Stimulated activated naive CD8-positive, alpha-beta T cell treated with anti-CD3 and anti-CD28 coated beads, Interleukin-15, Interleukin-2, amounts not matched to agents 100 ng/mL and 50 ng/mL, for 24 hours (primary cell): ENCODE data around the gene EIF3I.
"Not testable (repeated sequence)": the region's sequence is repeated elsewhere in the genome, so short reads cannot be mapped to it uniquely, and the experiment has no call there.

Experiments
- H3K27ac Mint-ChIP-seq: one replicate; pipeline ENCODE4 v1.8.0; 2021; ENCODE audit warnings: mild to moderate bottlenecking, mixed read lengths
- H3K27me3 Mint-ChIP-seq: one replicate; pipeline ENCODE4 v1.8.0; 2021; ENCODE audit warnings: mixed read lengths
- H3K36me3 Mint-ChIP-seq: one replicate; pipeline ENCODE4 v1.8.0; 2021; ENCODE audit warnings: low read depth, mixed read lengths
- H3K4me1 Mint-ChIP-seq: one replicate; pipeline ENCODE4 v1.8.0; 2021; ENCODE audit warnings: low read depth, mixed read lengths
- H3K4me3 Mint-ChIP-seq: one replicate; pipeline ENCODE4 v1.8.0; 2021; ENCODE audit warnings: mild to moderate bottlenecking, mixed read lengths
- H3K9me3 Mint-ChIP-seq: one replicate; pipeline ENCODE4 v1.8.0; 2021; ENCODE audit warnings: mixed read lengths

Gene EIF3I

GRCh38 chr1:32256473-32257226 lies 34.4 kb downstream of the EIF3I start:
- peaks cover 48% of the 10 kb centered on the region for H3K36me3 Mint-ChIP-seq
- no peaks in the 10 kb centered on the region for H3K9me3 Mint-ChIP-seq
- peaks cover 76% of the 10 kb centered on the region for H3K4me1 Mint-ChIP-seq
- peak overlapping the region; percentile 95 for H3K27ac Mint-ChIP-seq
- peak overlapping the region; percentile 84 for H3K4me3 Mint-ChIP-seq
- no peaks in the 10 kb centered on the region for H3K27me3 Mint-ChIP-seq

GRCh38 chr1:32257227-32257508 lies 35.0 kb downstream of the EIF3I start:
- Mint-ChIP-seq H3K27ac (peak overlapping the region; percentile 95), H3K36me3 (peaks cover 43% of the 10 kb centered on the region), H3K27me3 (no peaks in the 10 kb centered on the region), H3K9me3 (no peaks in the 10 kb centered on the region), H3K4me1 (peaks cover 73% of the 10 kb centered on the region), H3K4me3 (peak overlapping the region; percentile 84)

GRCh38 chr1:32263236-32263593 lies 41.0 kb downstream of the EIF3I start:
- peaks cover 24% of the 10 kb centered on the region for H3K36me3 Mint-ChIP-seq
- H3K4me1 Mint-ChIP-seq = peaks cover 65% of the 10 kb centered on the region
- not testable (repeated sequence) for H3K9me3 Mint-ChIP-seq, H3K4me3 Mint-ChIP-seq, H3K27ac Mint-ChIP-seq, H3K27me3 Mint-ChIP-seq

GRCh38 chr1:32263744-32264143 lies 41.5 kb downstream of the EIF3I start:
- H3K36me3 Mint-ChIP-seq = peaks cover 24% of the 10 kb centered on the region
- H3K4me3 Mint-ChIP-seq = peak overlapping the region; percentile 55
- H3K27ac Mint-ChIP-seq = peak overlapping the region; percentile 86
- H3K9me3 Mint-ChIP-seq = no peaks in the 10 kb centered on the region
- no peaks in the 10 kb centered on the region for H3K27me3 Mint-ChIP-seq
- H3K4me1 Mint-ChIP-seq = peaks cover 61% of the 10 kb centered on the region

GRCh38 chr1:32265846-32266245 lies 43.6 kb downstream of the EIF3I start:
- Mint-ChIP-seq H3K4me3 (peak overlapping the region; percentile 35), H3K36me3 (peaks cover 23% of the 10 kb centered on the region), H3K27me3 (no peaks in the 10 kb centered on the region), H3K27ac (peak overlapping the region; percentile 94), H3K4me1 (peaks cover 54% of the 10 kb centered on the region), H3K9me3 (no peaks in the 10 kb centered on the region)

- Mint-ChIP-seq H3K4me1 (peaks cover 60% of the 10 kb centered on the region), H3K36me3 (peaks cover 32% of the 10 kb centered on the region), H3K27me3 (no peaks in the 10 kb centered on the region)
Observed at GRCh38 chr1:32266921-32267591, 44.8 kb downstream of the EIF3I start.

GRCh38 chr1:32269744-32270143 lies 47.5 kb downstream of the EIF3I start:
- H3K4me3 Mint-ChIP-seq = no peak overlapping the region

More at GRCh38 chr1:32266921-32267591, 44.8 kb downstream of the EIF3I start:
- Mint-ChIP-seq H3K4me3 (peak overlapping the region; percentile 52), H3K27ac (peak overlapping the region; percentile 98), H3K9me3 (no peaks in the 10 kb centered on the region)

GRCh38 chr1:32272557-32273390 lies 50.6 kb downstream of the EIF3I start:
- peaks cover 45% of the 10 kb centered on the region for H3K36me3 Mint-ChIP-seq
- peak overlapping the region; percentile 76 for H3K4me3 Mint-ChIP-seq
- no peaks in the 10 kb centered on the region for H3K9me3 Mint-ChIP-seq
- H3K27ac Mint-ChIP-seq = peak overlapping the region; percentile 97
- no peaks in the 10 kb centered on the region for H3K27me3 Mint-ChIP-seq
- H3K4me1 Mint-ChIP-seq = peaks cover 53% of the 10 kb centered on the region

More at GRCh38 chr1:32269744-32270143, 47.5 kb downstream of the EIF3I start:
- peak overlapping the region; percentile 59 for H3K27ac Mint-ChIP-seq
- peaks cover 65% of the 10 kb centered on the region for H3K4me1 Mint-ChIP-seq
- peaks cover 43% of the 10 kb centered on the region for H3K36me3 Mint-ChIP-seq
- no peaks in the 10 kb centered on the region for H3K27me3 Mint-ChIP-seq
- no peaks in the 10 kb centered on the region for H3K9me3 Mint-ChIP-seq

GRCh38 chr1:32273391-32274208 lies 51.4 kb downstream of the EIF3I start:
- Mint-ChIP-seq H3K9me3 (no peaks in the 10 kb centered on the region), H3K4me1 (peaks cover 53% of the 10 kb centered on the region), H3K27me3 (no peaks in the 10 kb centered on the region), H3K4me3 (peak overlapping the region; percentile 76), H3K36me3 (peaks cover 53% of the 10 kb centered on the region), H3K27ac (peak overlapping the region; percentile 97)

- Mint-ChIP-seq H3K4me3 (peak overlapping the region; percentile 76), H3K4me1 (peaks cover 48% of the 10 kb centered on the region), H3K36me3 (peaks cover 62% of the 10 kb centered on the region), H3K27ac (peak overlapping the region; percentile 97), H3K27me3 (no peaks in the 10 kb centered on the region), H3K9me3 (no peaks in the 10 kb centered on the region)
Observed at GRCh38 chr1:32274646-32275340, 52.6 kb downstream of the EIF3I start.

- Mint-ChIP-seq H3K27ac (peak overlapping the region; percentile 97), H3K9me3 (no peaks in the 10 kb centered on the region), H3K4me3 (peak overlapping the region; percentile 76), H3K27me3 (no peaks in the 10 kb centered on the region), H3K4me1 (peaks cover 46% of the 10 kb centered on the region), H3K36me3 (peaks cover 62% of the 10 kb centered on the region)
Observed at GRCh38 chr1:32275424-32275823, 53.2 kb downstream of the EIF3I start.

GRCh38 chr1:32276032-32276782 lies 54.0 kb downstream of the EIF3I start:
- H3K4me3 Mint-ChIP-seq = no peak overlapping the region
- H3K27me3 Mint-ChIP-seq = no peaks in the 10 kb centered on the region
- peaks cover 43% of the 10 kb centered on the region for H3K4me1 Mint-ChIP-seq
- H3K9me3 Mint-ChIP-seq = no peaks in the 10 kb centered on the region
- no peak overlapping the region for H3K27ac Mint-ChIP-seq
- H3K36me3 Mint-ChIP-seq = peaks cover 59% of the 10 kb centered on the region
